Activated CD4-positive, alpha-beta T cell treated with anti-CD3 and anti-CD28 coated beads, Interleukin-2, Interleukin-4, amounts not matched to agents 100 ng/mL and 50 ng/mL, durations not matched to agents 16 hours and 8 hours (primary cell): ENCODE measurements around the gene HCN3.
A peak's percentile ranks its signal among the peaks of the same experiment; 100 is the strongest.

Source experiments
- DNase-seq: peaks from one replicate; pipeline ENCODE4 v3.0.0-alpha.2; 2020; ENCODE audit warnings: low spot score

The HCN3 gene

DNA sequence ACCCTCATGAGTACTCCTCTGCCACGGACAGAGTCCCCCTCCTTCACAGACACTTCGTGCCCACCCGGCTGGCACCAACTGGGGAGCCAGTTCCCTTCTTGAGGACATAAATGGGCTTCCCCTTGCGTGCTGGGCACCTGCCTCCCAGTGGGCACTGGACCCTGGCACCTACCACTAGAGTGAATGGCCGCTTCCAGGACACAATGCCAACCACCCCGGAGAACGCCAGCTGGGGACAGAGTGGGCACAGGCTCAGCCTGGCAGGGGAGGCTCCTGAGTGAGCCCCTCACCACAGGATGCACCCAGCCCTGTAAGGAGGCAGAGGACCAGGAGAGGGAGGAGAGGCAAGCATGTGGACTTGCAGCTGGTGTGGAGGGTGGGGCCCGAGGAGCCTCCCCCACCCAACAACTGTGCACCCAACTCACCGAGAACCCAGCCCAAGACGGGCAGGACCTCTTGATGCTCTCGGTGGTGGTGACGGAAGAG is 23.0 kb upstream of the HCN3 start:
- DNase-seq: no peak

DNA sequence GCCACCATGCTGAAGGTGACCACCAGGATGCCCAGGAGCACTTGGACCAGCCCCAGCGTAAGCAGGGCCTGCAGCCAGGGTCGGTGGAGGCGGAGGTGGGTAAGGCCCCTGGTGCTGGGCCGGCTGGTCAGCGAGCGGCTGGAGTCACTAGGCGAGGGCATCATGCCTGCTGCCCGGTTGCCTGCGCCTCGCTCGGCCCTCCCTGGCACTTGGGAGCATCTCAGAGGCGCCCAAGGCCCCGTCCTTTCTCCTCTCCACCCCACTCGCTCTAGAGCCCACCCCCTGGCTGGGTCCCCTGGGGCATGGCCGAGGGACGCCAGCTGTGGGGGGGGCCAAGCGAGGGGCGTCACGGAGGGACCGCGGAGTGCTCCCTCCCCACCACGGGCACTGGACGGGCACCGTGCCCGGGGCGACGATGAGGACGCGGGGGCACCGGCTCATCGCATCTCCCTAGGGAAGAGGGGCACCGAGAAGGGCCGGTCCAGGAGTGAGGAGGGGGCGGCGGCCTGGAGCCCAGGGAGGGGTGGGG is 22.5 kb upstream of the HCN3 start:
- DNase-seq: no peak

GRCh38 chr1:155255243-155256007 is 21.8 kb upstream of the HCN3 start, which contains the start of gene ENTREP3:
ENTREP3 (minus strand) TSS chr1:155255483; CDS start chr1:155254877, 606 bp downstream.
- peak; percentile 81 for DNase-seq

DNA sequence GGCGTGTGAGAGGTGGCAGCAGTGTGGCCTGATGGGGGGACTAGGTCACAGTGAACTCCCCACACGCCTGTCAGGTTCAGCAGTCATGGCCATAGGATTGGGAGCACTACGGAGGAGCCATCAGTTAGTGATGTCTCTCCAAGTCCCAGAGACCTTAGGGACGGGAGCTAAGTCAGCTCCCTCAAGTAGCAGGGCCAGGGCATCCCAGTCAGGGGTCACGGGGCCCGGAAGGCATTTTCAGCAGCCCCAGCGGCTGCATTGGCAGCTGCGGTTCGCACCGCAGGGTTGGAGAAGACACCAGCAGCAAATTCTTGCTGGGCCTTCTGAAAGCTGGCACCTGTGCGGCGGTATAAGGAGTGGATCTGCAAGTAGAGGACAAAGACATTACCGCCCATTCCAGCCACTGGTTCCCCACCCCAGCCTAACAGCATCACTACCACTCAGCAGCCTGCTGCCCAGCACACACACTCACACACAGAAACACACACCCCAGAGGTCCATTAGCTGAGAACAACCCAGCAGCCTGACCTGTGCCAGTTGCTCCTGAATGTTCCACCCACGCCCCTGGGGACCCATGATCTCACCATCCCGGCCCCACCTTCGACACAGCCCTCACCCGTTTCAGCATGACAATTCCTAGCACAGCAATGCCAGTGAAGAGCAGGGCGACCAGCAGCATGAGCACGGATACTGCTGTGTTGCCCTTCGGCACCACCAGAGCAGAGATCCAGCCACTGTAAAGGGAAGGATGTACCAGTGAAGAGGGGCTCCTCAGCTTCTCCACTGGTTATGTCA is 21.0 kb upstream of the HCN3 start:
- no peak for DNase-seq

- DNase-seq: no peak
Observed at GRCh38 chr1:155260276-155260675, 17.0 kb upstream of the HCN3 start.

GRCh38 chr1:155261493-155261851 is 15.8 kb upstream of the HCN3 start:
- peak; percentile 46 for DNase-seq

- DNase-seq: peak; percentile 95
Observed at GRCh38 chr1:155261852-155262673, 15.2 kb upstream of the HCN3 start, which contains the start of gene SCAMP3. SCAMP3 (minus strand) TSS chr1:155262360; CDS start chr1:155262151, 209 bp downstream.

GRCh38 chr1:155263067-155263466 is 14.2 kb upstream of the HCN3 start:
- DNase-seq: no peak

GRCh38 chr1:155266553-155266952 is 10.7 kb upstream of the HCN3 start:
- no peak for DNase-seq

DNA sequence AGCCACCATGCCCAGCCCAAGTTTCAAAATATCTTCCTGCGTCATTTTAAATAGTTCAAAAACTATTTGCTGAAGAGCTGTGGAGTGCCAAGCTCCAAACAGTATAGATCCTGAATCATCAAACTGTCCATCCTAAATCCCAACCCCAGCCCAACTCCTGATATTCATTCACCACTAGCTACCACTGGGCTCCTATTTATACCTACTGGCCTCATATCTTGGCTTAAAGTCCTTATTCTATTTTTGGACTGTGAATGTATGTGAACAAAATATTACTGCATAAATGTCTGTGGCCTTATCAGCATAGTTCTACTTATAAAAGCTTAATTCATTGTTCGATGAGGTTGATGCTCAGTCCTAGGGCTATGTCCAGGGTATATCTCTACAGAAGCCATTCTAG is 9.9 kb upstream of the HCN3 start:
- DNase-seq: no peak

DNA sequence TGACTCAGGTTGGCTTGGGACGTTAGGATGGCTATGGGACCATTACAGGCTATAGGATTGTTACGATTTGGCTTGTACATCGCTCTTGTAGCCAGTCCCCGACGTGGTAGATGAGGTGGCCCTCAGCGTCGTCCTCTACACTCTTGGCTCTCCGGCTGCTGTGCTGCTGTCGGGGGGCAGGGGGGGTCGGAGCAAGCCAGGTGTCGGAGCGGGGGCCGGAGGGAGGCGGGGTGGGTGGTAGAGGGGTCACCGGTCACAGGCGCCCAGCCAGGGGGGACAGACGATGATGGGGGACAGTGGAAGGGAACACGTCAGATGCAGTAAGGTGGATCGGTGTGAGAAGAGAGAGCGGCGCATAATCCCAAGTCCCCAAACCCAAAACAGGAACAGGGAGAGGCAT is 8.6 kb upstream of the HCN3 start:
- DNase-seq: no peak

DNA sequence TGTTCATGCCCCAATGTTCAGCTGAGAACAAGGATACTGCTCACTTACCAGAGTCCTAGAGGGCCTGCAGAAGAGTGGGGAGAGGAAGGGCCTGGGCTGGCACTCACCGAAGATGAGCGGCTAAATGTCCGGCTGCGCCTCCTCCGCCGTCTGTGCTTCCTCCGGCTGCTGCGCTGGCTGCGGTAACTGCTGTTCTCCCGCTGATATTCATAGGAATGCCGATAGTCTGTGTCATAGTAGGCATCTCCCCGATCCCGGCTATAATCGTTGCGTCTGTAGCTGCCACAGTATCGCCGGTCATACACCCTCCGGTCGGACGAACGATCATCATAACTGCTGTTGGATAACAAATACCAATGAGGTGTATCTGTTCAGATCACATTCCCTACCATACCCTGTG is 7.9 kb upstream of the HCN3 start:
- DNase-seq: no peak

DNA sequence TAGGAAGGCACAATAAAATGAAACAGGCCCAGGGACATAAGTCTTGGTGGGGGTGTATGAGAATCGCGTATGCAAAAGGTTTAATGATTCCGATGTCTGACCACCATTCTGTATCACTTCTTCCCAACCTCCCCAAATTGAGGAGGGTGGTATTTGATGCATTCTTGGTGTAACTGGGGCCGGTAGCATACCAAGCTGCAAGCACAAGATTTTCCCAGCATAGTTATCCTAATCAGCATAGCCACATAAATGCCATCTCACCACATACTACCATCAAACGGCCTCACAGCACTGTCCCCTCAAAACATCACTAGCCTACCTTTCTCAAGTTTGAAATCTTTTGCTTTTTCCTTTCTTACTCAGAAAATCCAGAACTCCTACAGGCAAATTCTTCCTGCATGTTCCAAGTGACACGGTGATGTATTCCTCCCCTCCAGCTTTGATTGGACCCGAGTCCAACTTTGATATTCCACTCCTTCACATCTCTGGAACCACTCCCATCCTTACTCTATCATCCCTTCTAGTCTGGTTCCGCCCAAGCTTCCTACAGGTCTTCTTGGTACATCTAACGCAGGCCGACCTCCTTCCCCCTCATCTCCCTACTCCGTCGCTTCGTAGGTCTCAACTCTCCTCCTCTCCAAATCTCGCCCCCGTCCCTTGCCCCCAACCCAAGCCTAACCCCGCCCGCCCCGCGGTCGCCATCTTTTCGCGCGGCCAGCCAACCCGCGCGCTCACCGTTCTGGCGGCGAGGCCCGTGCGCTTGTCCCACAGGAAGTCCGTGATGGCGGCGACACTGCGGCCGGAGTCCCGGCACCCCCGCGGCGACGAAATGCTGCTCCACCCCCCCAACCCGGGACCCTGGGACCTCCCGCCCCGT is 4.6 kb upstream of the HCN3 start:
- DNase-seq: no peak

DNA sequence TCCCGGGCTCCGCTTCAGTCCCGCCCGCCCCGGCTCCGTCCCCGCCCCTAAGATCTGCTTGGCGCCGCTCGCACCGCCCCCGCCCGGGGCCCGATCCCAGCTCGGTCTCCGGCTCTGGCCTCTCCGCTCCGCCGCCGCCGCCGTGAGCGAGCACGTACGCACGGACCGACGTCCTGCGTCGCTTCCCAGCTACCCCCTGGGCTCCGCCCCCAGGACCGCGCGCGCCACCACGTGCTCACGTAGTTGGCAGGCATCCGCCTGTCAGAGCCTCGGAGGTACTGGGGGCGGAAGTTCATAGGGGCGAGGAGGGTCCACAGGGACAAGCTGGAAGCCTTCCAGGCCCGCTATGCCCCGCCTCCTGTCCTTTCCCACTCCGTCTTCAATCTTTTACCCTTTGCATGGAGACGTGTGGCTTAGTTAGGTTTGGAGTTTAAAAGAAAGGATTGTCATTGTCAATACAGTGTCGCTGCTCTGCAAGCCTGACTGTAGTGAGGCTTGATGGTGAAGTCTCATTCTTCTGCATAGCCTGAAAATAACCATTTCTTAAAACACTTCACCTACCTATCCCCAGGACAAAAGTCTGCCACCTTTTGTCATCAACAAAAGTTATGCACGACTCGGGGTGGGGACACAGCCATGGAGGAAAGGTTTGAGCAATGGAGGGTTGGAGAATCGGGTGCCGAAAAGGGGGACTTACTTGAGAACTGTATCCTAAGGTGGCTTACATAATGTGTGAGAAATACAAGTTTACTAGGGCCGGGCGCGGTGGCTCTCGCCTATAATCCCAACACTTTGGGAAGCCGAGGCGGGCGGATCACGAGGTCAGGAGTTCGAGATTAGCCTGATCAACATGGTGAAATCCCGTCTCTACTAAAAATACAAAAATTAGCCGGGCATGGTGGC is 3.7 kb upstream of the HCN3 start, which contains the start of gene CLK2:
Gene CLK2, minus strand, starts transcription at position 162 of the 903 bp plus-strand sequence. CDS start 2,527 bp downstream, outside the sequence.
- DNase-seq: peak; percentile 96

DNA sequence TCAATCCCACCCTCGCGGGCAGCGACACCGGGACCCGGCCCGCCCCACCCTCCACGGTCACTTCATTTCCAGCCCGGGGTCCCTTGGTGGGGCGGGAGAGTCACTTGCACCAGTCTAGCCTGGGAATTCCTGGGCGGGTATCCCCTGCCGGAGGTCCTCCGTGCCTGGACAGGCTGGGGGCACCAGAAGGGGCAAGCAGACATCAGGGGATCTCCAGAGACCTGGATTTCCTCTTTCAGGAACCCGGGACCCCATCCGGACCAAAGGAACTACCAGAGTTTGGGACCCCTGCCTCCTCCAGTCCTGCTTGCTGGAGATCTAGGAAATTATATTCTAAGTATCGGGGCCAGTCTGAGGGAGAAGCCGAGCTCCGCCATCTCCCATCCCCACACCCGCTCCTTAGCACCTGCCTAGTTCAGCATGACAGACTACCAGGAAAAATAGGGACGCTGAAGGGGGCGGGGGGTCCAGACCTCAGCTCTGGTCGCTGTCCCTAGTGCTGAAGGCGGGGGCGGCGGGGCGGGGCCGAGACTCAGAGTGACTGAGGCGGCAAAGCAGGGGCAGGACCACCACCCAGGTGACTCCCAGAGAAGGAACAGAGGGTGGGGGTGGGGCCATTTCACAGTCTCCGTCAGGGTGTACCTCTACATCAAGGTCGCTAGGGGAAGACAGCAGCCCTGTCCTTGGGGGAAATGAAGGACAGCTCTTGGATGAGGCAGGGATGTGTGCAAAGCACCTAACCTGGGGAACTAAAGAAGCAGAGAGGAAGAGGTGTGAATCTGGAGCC is 832 bp downstream of the HCN3 start:
- peak; percentile 30 for DNase-seq

DNA sequence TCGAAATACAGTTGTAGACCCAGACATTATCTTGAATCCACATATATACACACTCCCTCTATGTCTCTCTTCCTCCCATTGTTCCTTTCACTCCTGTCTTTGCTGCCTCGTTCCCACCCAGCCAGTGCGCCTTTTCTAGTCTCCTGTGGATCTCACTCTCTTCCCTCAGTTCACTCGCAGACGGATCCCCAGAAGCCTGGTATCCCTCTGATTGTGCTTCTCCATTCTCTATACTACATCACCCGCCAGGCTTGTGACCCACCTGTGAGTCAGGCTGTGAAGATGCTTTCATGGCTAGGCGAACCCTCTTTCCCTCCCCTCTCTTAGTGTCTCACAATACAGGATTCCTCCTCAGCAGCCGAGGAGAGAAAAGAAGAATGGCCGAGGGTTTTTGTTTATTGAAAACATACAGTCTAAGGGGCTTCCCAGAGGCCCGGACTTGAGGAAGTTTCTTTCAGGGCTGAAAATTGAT is 1.5 kb downstream of the HCN3 start:
- DNase-seq: no peak

- DNase-seq: no peak
Observed at GRCh38 chr1:155279268-155279667, 2.0 kb downstream of the HCN3 start.

- DNase-seq: no peak
Observed at GRCh38 chr1:155282488-155283091, 5.3 kb downstream of the HCN3 start.
